AG08396 (cell line): ENCODE measurements around the gene PTPRE.

Experiments used
- DNase-seq: peaks from one replicate; pipeline ENCODE4 v3.0.0; 2012; ENCODE audit warnings: low spot score, mixed read lengths

PTPRE gene

GRCh38 chr10:127906548-127907377 is at the start of gene PTPRE:
TSS of gene PTPRE (plus strand) at chr10:127907103. CDS start at chr10:128040882, 133,779 bp downstream.
- DNase-seq, result peak; percentile 93

- no peak for DNase-seq
Measured at GRCh38 chr10:127860592-127860991, 46.3 kb upstream of the PTPRE start.

GRCh38 chr10:127863231-127863825 is 43.6 kb upstream of the PTPRE start:
- DNase-seq, result no peak

- DNase-seq, result no peak
Measured at GRCh38 chr10:127866276-127867013, 40.5 kb upstream of the PTPRE start.

- DNase-seq, result no peak
Measured at GRCh38 chr10:127867805-127868204, 39.1 kb upstream of the PTPRE start.

- DNase-seq, result no peak
Measured at GRCh38 chr10:127869329-127869728, 37.6 kb upstream of the PTPRE start.

GRCh38 chr10:127871631-127872010 is 35.3 kb upstream of the PTPRE start:
- no peak for DNase-seq

GRCh38 chr10:127872011-127872761 is 34.7 kb upstream of the PTPRE start:
- DNase-seq, result peak; percentile 54

GRCh38 chr10:127872871-127873600 is 33.9 kb upstream of the PTPRE start:
- DNase-seq, result no peak

- DNase-seq, result no peak
Measured at GRCh38 chr10:127873901-127874470, 32.9 kb upstream of the PTPRE start.

GRCh38 chr10:127874671-127875448 is 32.0 kb upstream of the PTPRE start:
- DNase-seq, result no peak

- no peak for DNase-seq
Measured at GRCh38 chr10:127875449-127875765, 31.5 kb upstream of the PTPRE start.

- DNase-seq, result no peak
Measured at GRCh38 chr10:127875916-127876315, 31.0 kb upstream of the PTPRE start.

- no peak for DNase-seq
Measured at GRCh38 chr10:127877116-127877515, 29.8 kb upstream of the PTPRE start.

GRCh38 chr10:127877699-127878098 is 29.2 kb upstream of the PTPRE start:
- DNase-seq, result no peak

GRCh38 chr10:127878475-127879055 is 28.3 kb upstream of the PTPRE start:
- DNase-seq, result no peak

GRCh38 chr10:127880557-127880956 is 26.3 kb upstream of the PTPRE start:
- no peak for DNase-seq

- no peak for DNase-seq
Measured at GRCh38 chr10:127881262-127881661, 25.6 kb upstream of the PTPRE start.

- DNase-seq, result no peak
Measured at GRCh38 chr10:127882391-127882790, 24.5 kb upstream of the PTPRE start.

GRCh38 chr10:127882801-127883459 is 24.0 kb upstream of the PTPRE start:
- DNase-seq, result no peak
